LNCaP clone FGC (cell line): ENCODE data around the gene TAB3.

ENCODE experiments used
- DNase-seq: peaks from one replicate; pipeline ENCODE4 v3.0.0-alpha.2; 2011; ENCODE audit warnings: low read depth
- H3K4me3 ChIP-seq: 2 replicates; pipeline ENCODE4 v1.5.1; 2011; ENCODE audit warnings: mild to moderate bottlenecking, low read depth, low read length, control low read depth
- TF ChIP-seq, protein P1 (sequence below): IDR thresholded peaks from 2 replicates; pipeline ENCODE4 v1.5.1; 2012; ENCODE audit warnings: mild to moderate bottlenecking; ENCODE audit not compliant: control insufficient read depth, insufficient read depth; ENCODE audit errors: extremely low read depth

TAB3 gene

GRCh38 chrX:30822764-30823163 lies 66.3 kb downstream of the TAB3 start:
- no peak for DNase-seq
- no peak overlapping the region for H3K4me3 ChIP-seq
- TF ChIP-seq, protein P1, sequence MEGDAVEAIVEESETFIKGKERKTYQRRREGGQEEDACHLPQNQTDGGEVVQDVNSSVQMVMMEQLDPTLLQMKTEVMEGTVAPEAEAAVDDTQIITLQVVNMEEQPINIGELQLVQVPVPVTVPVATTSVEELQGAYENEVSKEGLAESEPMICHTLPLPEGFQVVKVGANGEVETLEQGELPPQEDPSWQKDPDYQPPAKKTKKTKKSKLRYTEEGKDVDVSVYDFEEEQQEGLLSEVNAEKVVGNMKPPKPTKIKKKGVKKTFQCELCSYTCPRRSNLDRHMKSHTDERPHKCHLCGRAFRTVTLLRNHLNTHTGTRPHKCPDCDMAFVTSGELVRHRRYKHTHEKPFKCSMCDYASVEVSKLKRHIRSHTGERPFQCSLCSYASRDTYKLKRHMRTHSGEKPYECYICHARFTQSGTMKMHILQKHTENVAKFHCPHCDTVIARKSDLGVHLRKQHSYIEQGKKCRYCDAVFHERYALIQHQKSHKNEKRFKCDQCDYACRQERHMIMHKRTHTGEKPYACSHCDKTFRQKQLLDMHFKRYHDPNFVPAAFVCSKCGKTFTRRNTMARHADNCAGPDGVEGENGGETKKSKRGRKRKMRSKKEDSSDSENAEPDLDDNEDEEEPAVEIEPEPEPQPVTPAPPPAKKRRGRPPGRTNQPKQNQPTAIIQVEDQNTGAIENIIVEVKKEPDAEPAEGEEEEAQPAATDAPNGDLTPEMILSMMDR = no peak

- TF ChIP-seq, protein P1 = peak; percentile 30
- DNase-seq = no peak
- no peak overlapping the region for H3K4me3 ChIP-seq
Observed at GRCh38 chrX:30822068-30822681, 66.9 kb downstream of the TAB3 start.

DNA sequence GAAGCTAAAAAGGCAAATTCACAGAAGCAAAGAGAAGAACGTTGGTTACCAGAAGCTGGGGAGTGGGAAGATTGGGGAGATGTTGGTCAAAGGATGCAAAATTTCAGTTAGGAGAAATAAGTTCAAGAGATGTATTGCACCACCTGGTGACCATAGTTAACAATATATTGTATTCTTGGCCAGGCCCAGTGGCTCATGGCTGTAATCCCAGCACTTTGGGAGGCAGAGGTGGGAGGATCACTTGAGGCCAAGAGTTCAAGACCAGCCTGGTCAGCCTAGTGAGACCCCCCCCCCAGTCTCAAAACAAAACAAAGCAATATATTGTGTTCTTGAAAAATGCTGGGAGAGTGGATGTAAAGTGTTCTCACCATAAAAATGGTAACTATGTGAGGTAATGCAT lies 67.9 kb downstream of the TAB3 start:
- H3K4me3 ChIP-seq = no peak overlapping the region
- TF ChIP-seq, protein P1 = 0 out of 2 replicates have a peak, but pooled peaks have one; percentile 9
- DNase-seq = no peak

GRCh38 chrX:30819080-30819479 lies 70.0 kb downstream of the TAB3 start:
- no peak overlapping the region for H3K4me3 ChIP-seq
- TF ChIP-seq, protein P1 = no peak

GRCh38 chrX:30816079-30816478 lies 73.0 kb downstream of the TAB3 start:
- DNase-seq = no peak
- no peak overlapping the region for H3K4me3 ChIP-seq
- TF ChIP-seq, protein P1 = no peak

More at GRCh38 chrX:30819080-30819479, 70.0 kb downstream of the TAB3 start:
- DNase-seq = no peak

- H3K4me3 ChIP-seq = no peak overlapping the region
- no peak for DNase-seq
- TF ChIP-seq, protein P1 = no peak
Observed at GRCh38 chrX:30814978-30815377, 74.1 kb downstream of the TAB3 start.

- no peak overlapping the region for H3K4me3 ChIP-seq
- TF ChIP-seq, protein P1 = no peak
- no peak for DNase-seq
Observed at GRCh38 chrX:30812326-30812725, 76.7 kb downstream of the TAB3 start.
